ENCODE measurements around the gene ADAM15. TPM values are rescaled to one million over a fixed set of nuclear protein-coding genes. Genes with fewer than 3 reads are reported as not detected.

The ADAM15 gene
- total RNA-seq, 1 donor from 2014 or later: 11.3 TPM

DNA sequence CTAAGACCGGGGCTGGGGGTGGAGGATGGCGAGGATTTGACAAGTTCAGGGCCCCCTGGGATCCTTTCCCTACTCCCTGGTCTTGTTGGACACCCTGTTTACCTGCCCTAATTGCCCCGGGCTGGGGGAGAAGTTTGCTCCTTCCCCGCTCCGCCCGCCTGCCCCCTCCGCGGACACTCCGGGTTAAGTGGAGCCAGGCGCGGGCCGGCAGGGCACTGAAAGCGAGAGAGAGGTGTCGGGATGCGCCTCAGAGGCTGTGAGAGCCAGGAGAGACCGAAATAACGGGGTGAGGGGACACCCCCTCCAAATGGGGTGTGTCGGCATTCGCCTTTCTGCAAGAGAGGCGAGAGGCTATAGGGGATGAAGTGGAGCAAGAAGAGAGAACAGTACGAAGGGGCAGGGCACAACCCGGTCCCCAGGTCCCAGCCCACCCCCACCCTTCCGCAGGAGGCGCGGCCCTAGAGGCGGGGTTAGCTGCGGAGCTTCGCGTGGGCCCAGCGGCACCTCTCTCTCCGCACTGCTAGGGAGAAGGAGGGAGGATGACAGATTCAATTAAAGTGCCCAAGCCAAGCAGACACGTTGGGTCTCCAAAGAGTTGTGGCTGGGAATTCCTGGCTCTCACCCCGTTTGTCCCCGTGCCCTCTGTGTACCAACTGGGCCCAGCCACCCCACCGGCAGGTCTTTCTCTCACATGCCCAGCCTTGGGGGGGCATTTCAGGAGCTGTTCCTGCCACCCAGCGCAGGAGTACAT is 31.4 kb downstream of the ADAM15 start:
- H3K27ac Mint-ChIP-seq: no peak overlapping the region
- intact Hi-C loops (cut with micrococcal nuclease): no loop called here
- no peaks in the 10 kb centered on the region for H3K9me3 Mint-ChIP-seq
- H3K4me1 Mint-ChIP-seq: peaks cover 60% of the 10 kb centered on the region
- ATAC-seq (ENCODE audit: low read depth): no peak
- H3K36me3 Mint-ChIP-seq (ENCODE audit: low read depth): no peaks in the 10 kb centered on the region
- CTCF ChIA-PET: interaction anchor here (1.1 to 4.3 kb wide), 3 partner anchors 19 to 63 kb away, joined by 3 to 84 read pairs (median 3); partner anchors contain the start of gene EFNA4
- DNase-seq: no peak
- TF ChIP-seq, protein P1, sequence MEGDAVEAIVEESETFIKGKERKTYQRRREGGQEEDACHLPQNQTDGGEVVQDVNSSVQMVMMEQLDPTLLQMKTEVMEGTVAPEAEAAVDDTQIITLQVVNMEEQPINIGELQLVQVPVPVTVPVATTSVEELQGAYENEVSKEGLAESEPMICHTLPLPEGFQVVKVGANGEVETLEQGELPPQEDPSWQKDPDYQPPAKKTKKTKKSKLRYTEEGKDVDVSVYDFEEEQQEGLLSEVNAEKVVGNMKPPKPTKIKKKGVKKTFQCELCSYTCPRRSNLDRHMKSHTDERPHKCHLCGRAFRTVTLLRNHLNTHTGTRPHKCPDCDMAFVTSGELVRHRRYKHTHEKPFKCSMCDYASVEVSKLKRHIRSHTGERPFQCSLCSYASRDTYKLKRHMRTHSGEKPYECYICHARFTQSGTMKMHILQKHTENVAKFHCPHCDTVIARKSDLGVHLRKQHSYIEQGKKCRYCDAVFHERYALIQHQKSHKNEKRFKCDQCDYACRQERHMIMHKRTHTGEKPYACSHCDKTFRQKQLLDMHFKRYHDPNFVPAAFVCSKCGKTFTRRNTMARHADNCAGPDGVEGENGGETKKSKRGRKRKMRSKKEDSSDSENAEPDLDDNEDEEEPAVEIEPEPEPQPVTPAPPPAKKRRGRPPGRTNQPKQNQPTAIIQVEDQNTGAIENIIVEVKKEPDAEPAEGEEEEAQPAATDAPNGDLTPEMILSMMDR (IDR thresholded peaks at IDR 0.05): no peak
- H3K4me3 Mint-ChIP-seq: peak overlapping the region; percentile 68
- POLR2A ChIA-PET: interaction anchor here (0.6 kb wide), 2 partner anchors 9 to 334 kb away, joined by 7 read pairs; no protein-coding TSS in a partner anchor
- peaks cover 28% of the 10 kb centered on the region for H3K27me3 Mint-ChIP-seq

DNA sequence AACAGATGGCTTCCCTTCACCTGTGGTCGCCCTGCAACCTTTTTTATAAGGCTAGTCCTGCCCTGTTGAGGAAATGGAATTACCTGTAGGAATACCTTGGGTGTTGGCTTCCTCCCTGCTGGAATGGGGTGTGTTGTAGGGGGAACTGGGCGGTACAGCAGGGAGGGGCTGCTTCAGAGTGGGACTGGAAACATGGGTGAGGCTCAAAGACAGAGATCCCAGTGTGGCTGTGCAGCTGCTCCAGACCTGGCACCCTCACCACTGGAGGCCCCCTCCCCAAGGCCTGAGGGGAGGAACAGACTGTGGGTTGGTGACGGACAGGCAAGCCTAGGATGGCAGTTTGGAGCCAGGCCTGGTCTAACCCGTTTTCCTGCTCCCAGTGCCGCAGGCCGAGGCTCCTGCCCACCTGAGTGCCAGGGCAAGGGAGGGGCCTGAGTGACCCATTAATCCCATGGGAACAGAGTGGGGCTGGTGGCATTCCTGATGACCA is 32.0 kb downstream of the ADAM15 start:
- DNase-seq: no peak
- H3K9me3 Mint-ChIP-seq: no peaks in the 10 kb centered on the region
- intact Hi-C loops (cut with micrococcal nuclease): no loop called here
- ChIA-PET POLR2A (interaction anchor here (0.6 kb wide), 2 partner anchors 8 to 335 kb away, joined by 7 read pairs; no protein-coding TSS in a partner anchor), CTCF (interaction anchor here (1.1 to 4.3 kb wide), 3 partner anchors 19 to 64 kb away, joined by 3 to 84 read pairs (median 3); partner anchors contain the start of gene EFNA4)
- no peak overlapping the region for H3K4me3 Mint-ChIP-seq
- ATAC-seq (ENCODE audit: low read depth): no peak
- H3K36me3 Mint-ChIP-seq (ENCODE audit: low read depth): no peaks in the 10 kb centered on the region
- H3K4me1 Mint-ChIP-seq: peaks cover 60% of the 10 kb centered on the region
- H3K27me3 Mint-ChIP-seq: peaks cover 28% of the 10 kb centered on the region
- TF ChIP-seq, protein P1 (IDR thresholded peaks at IDR 0.05): no peak
- no peak overlapping the region for H3K27ac Mint-ChIP-seq

DNA sequence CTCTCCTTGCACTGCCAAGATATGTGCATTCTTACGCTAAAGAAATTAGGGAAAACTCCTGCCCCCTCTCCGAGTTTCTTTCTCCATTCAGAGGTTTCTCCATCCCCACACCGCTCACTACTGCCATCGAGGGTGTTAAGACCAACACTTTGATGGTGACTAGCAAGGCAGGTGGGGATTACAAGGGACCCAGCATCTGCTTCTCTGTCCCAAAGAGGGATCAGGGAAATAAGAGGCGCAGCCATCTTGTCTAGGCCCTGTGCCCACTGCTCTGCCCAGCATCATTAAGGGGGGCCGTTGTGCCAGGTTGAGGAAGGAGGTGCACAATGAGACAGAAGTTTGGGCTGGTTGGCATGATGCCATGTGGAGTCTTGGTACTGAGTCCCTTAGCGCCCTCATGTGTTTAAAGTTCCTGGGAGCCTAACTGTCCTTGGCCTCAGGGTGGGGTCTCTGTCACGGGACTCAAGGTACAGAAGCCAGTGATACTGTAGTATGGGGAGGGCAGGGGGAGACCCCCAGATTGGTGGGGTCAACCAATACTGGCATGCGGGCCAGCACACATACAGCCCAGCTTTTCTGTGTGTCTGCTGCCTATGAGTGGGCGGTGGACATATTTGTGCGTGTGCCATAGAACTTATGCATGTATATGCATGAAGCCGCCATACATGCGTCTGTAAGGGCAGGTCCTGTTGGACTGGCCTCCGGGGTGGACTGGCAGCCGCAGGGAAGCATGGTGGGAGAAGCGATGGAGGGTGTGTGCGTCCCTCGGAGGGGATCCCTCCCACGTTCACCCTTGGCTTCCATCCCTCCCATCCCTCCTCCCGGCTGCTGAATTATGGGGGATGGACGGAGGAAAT is 33.0 kb downstream of the ADAM15 start:
- ChIA-PET POLR2A (interaction anchor here (0.8 to 2.5 kb wide), 24 partner anchors 8 to 148 kb away, joined by 3 to 54 read pairs (median 5); partner anchors contain the start of genes ADAM15, CKS1B, EFNA4 and FLAD1), CTCF (interaction anchor here (0.6 to 4.3 kb wide), 16 partner anchors 9 to 604 kb away, joined by 3 to 84 read pairs (median 8); partner anchors contain the start of genes ADAM15, EFNA4, KRTCAP2 and SLC50A1)
- H3K27me3 Mint-ChIP-seq: peaks cover 28% of the 10 kb centered on the region
- peaks cover 58% of the 10 kb centered on the region for H3K4me1 Mint-ChIP-seq
- ATAC-seq (ENCODE audit: low read depth): no peak
- no peak for DNase-seq
- TF ChIP-seq, protein P1 (IDR thresholded peaks at IDR 0.05): no peak
- H3K36me3 Mint-ChIP-seq (ENCODE audit: low read depth): no peaks in the 10 kb centered on the region
- peak overlapping the region; percentile 93 for H3K4me3 Mint-ChIP-seq
- no peaks in the 10 kb centered on the region for H3K9me3 Mint-ChIP-seq
- intact Hi-C loops (cut with micrococcal nuclease): loop anchor here (1.0 to 2.0 kb wide), 9 partner anchors 13 to 525 kb away; partner anchors contain the start of genes CKS1B, EFNA4, KRTCAP2 and TRIM46
- H3K27ac Mint-ChIP-seq: peak overlapping the region; percentile 93

DNA sequence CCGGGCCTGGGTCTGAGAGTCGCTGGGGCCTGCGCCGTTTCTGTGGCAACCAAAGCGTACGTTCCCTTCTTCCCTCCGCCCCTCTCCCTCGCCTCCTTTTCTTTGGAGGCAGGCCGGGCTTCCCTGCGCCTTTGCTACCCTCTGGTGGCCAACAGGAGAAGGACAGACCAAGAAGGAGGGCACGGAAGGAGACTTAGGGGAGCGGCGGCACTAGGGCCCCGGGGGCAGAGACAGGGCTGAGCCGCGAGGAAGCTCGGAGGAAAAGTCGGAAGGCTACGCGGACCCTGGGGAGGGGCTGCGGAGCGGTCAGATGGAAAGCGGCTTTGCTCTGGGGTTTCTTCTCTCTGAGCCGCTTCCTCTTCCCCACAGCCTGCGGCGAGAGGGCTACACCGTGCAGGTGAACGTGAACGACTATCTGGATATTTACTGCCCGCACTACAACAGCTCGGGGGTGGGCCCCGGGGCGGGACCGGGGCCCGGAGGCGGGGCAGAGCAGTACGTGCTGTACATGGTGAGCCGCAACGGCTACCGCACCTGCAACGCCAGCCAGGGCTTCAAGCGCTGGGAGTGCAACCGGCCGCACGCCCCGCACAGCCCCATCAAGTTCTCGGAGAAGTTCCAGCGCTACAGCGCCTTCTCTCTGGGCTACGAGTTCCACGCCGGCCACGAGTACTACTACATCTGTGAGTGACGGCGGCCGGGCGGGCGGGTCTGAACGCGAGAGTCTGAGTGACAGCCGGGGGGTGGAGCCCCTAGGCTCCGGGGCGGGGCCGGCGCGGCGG is 33.8 kb downstream of the ADAM15 start:
- peak; percentile 95 for DNase-seq
- no peaks in the 10 kb centered on the region for H3K36me3 Mint-ChIP-seq (ENCODE audit: low read depth)
- peaks cover 25% of the 10 kb centered on the region for H3K27me3 Mint-ChIP-seq
- H3K9me3 Mint-ChIP-seq: no peaks in the 10 kb centered on the region
- ChIA-PET CTCF (interaction anchor here (0.6 to 4.3 kb wide), 27 partner anchors 9 to 605 kb away, joined by 3 to 84 read pairs (median 5); partner anchors contain the start of genes ADAM15, EFNA4, KRTCAP2 and PYGO2), POLR2A (interaction anchor here (0.6 to 2.5 kb wide), 31 partner anchors 9 to 1093 kb away, joined by 3 to 54 read pairs (median 5); partner anchors contain the start of genes ADAM15, CKS1B, EFNA4 and FLAD1)
- TF ChIP-seq, protein P1 (IDR thresholded peaks at IDR 0.05): peak; percentile 55
- H3K4me3 Mint-ChIP-seq: peak overlapping the region; percentile 93
- peak overlapping the region; percentile 93 for H3K27ac Mint-ChIP-seq
- ATAC-seq (ENCODE audit: low read depth): peak; percentile 77
- H3K4me1 Mint-ChIP-seq: peaks cover 49% of the 10 kb centered on the region
- intact Hi-C loops (cut with micrococcal nuclease): loop anchor here (1.0 to 5.0 kb wide), 14 partner anchors 14 to 526 kb away; partner anchors contain the start of genes ADAM15, CKS1B, DPM3 and EFNA4

All from activated B cell treated with CpG ODN at 0.5 μM for 24 hours (primary cell).